Kasumi-1 (cell line): ENCODE measurements around the gene HLA-DRA.

Experiments
- DNase-seq, 2 experiments: peaks; one replicate each; lab custom pipeline; 2025; lab: John Stamatoyannopoulos, UW

Gene HLA-DRA

DNA sequence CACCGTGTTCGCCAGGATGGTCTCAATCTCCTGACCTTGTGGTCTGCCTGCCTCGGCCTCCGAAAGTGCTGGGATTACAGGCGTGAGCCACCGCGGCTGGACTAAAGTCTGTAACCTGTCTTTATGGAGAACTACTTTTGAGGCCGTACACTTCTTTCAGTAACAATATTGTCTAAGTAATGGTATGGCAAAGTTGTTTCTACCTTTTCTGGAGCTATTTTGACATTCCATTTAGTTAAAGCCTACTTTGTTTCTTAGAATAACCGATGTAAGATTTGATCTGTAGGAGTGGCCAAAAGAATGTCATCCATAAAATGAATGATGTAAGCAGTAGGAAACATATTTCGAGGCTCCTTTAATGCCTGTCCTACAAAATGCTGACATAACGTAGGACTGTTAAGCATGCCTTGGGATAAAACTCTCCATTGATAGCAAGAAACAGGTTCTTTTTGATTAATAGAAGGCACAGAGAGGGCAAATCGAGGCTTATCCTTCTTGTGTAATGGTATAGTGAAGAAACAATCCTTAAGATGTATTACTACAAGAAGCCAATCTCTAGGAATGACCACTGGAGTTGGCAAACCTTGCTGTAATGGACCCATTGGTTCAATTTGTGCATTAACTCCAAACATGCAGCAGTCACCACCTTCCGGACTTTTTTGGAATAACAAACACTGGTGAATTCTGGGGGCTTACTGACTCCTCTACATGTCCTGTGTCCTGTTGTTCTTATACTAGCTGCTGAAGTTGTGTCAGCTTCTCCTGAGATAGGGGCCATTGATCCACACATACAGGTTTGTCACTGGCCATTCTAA, 35.9 kb downstream of the HLA-DRA start:
- no peak for DNase-seq

DNA sequence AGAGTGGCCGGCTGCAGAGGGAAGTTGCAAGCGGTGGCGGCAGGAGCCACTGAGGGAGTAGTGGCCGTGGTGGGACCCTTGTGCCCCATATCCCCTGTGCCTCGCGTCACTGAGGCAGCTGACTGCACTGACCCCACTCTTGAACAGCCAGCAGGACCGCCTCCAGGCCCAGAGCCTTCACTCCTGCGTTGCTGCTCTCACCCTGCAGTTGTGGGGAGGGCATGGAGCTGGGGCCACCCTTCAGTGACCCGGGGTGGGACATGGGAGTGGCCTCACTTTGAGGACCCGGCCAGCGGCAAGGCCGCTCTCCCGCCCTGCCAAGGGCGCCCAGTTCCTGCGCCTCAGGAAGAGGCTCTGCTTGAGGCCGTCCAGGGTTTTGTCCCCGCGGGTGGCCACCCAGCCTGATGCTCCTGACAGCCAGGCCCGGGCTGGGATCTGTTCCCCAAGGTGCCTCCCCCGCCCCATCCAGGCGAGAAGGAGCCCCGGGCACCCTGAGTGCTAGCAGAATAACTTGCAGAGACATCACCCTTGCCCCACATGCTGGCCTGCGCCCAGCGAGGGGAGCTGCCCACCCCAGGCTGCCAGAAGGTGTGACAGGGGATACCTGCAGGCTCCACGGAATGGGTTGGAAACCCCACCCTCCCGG, 44.4 kb downstream of the HLA-DRA start:
- no peak for DNase-seq

DNA sequence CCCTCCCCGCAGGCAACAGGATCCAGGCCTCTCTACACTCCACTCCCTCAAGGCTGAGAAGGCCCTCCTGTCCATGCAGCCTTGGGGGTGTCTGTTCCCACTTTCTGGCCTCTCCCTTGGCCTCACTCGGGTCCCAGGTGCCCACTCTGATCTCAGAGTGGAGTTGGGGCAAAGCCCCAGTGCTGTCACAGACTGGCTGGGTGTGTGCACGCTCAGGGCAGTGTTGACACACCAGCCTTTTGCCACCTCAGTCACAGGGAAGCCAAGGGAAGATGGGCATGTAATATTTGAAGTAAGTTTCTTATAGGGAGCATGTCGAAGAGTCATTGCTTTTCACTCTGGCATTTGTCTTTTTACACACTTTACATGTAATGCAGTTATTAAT, 44.9 kb downstream of the HLA-DRA start:
- no peak for DNase-seq

DNA sequence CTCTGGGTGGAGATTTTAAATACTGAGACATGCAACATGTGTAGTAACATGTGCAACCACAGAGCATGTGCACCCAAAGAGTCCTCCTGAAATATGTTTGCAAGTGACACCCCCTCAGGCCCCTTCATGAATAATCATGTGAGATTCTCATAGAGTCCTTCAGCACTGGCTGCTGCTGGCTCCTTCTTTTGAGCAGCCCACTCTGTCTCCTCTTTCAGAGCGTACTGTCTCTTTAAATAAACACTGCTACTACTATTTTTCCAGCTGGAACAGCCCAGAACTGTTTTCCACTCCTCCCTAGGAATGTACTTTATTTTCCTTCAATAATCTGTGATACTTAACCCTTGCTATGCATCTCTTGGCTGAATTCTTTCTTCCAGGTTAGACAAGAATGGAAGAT, 48.4 kb downstream of the HLA-DRA start:
- no peak for DNase-seq

DNA sequence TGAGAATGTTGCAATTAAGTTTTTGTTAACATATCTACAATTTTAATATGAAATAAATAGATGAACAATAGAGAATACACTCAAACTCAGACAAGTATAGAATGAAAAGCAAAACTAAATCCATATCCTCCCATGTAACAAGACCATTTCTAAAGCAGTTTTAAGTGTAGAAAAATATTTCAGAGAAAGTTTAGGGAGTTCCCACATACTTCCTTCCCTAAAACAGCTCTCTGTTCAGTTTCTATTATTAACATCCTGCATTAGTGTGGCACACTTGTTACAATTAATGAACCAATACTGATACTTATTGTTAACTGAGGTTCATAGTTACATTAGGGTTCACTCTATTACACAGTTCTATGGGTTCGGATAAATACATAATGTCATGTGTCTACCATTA, 52.0 kb downstream of the HLA-DRA start:
- no peak for DNase-seq

DNA sequence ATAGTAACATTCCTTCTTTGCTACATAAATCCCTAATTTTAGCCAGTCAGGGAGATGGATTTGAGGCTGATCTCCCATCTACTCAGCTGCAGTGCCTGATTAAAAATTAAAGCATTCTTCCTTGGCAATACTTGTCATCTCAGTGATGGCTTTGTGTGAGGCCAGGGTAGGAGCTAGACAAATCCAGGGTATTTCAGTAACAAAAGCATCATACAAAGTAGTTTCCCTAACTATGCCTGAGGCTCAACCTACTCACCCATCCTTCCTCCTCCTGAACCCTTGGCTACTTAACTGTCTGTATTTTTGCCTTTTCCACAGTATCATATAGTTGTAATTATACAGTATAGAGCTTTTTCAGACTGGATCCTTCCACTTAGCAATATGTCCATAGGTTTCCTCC, 52.7 kb downstream of the HLA-DRA start:
- no peak for DNase-seq
